ENCODE data around the gene FAM227B.

DNA sequence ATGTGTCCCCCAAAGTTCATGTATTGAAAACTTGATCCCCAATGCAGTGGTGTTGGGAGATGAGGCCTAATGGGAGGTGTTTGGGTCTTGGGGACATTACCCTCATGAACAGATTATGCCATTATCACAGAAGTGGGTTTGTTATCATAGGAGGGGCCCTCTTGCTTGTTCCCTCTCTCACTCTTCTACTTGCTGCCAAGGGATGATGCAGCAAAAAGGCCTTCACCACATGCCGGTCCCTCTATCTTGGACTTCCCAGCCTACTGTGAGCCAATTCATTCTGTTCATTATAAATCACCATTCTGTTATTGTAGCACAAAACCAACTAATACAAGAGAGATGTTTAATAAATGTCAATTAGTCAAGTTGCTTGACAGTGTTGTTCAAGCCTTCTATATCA lies 47.2 kb downstream of the FAM227B start:
- TF ChIP-seq POLR2AphosphoS5 (IDR thresholded peaks at IDR 0.05; ENCODE audit: borderline replicate concordance, low read depth, low read length): no peak
- TF ChIP-seq EZH2 (IDR thresholded peaks at IDR 0.05): no peak

Data from SK-N-MC (cell line).